ENCODE data around the gene PANK3.

DNA sequence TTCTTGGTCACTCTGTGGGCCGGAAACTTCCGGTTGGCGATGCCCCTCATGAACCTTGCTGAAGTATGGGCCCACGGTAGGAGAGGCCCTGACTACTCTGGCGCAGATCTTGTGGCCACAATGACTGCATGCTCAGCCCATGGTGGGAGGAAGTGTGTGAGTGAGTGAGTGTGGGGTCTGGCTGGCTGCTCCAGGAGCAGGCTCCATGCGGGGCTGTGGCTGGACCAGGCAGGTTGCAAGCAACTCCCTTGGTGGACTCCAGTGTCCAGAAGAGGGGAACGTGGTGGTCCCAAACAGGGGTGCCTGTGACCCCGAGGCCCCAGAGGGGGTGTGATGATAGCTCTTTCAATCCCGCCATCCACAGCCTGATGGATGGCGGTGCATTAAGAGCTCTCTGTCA is 35.5 kb upstream of the PANK3 start:
- TF ChIP-seq TRIM28 (IDR thresholded peaks at IDR 0.05) = no peak
- no peak for TF ChIP-seq NFIC (IDR thresholded peaks at IDR 0.05)
- TF ChIP-seq, protein P1, sequence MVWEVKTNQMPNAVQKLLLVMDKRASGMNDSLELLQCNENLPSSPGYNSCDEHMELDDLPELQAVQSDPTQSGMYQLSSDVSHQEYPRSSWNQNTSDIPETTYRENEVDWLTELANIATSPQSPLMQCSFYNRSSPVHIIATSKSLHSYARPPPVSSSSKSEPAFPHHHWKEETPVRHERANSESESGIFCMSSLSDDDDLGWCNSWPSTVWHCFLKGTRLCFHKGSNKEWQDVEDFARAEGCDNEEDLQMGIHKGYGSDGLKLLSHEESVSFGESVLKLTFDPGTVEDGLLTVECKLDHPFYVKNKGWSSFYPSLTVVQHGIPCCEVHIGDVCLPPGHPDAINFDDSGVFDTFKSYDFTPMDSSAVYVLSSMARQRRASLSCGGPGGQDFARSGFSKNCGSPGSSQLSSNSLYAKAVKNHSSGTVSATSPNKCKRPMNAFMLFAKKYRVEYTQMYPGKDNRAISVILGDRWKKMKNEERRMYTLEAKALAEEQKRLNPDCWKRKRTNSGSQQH (CRISPR knock-in tag; IDR thresholded peaks at IDR 0.05) = no peak

All from K562 (cell line).